ENCODE results near the gene KDM2A.

Gene KDM2A

GRCh38 chr11:67274768-67275605 lies 155.9 kb downstream of the KDM2A start:
- no peak for TF ChIP-seq CTCF (IDR thresholded peaks at IDR 0.05; ENCODE audit: extremely low read depth, insufficient read depth, missing control alignments)
- in situ Hi-C loops (cut with MboI; ENCODE audit: low pct_unique_long_range_greater_than_20kb, low sequenced_read_pairs, unreplicated experiment), result no loop called here
- DNase-seq (ENCODE audit: low spot score), result no peak

DNA sequence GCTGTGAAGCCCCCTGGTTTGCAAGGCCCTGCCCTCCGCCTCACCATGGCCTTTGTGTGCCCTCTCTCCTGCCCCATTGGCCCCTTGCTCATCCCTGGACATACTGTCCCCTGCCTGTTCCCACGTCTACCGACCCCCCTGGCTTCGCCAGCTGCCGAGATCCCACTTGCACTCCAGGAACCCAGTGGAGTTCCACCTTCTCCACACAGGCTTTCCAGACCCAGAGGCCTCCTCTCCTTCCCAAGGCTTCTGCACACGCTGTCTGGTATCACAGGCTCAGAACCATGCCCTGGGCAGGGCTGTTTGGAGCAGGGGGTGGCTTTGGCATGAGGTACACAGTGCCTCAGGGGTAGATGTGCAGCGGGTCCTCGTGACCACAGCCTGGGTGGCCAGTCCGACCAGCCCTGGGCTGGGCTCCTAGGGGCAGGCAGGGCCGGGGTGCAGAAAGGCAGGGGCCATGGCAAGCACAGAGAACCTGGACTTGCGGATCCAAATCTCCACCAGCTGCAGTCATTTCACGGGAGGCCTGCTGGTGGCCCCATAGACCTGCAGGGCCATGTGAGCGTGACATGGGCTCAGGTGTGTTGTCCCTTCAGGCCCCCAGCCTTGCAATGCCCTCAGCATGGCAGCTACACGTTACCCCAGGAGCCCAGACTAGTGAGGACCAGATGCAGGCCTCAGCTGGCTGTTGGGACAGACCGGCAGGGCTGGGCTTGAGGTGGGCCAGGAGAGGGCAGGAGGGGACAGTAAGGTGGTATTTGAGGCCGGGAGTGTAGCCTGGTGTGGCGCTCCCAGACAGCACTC lies 156.7 kb downstream of the KDM2A start:
- no peak for DNase-seq (ENCODE audit: low spot score)
- TF ChIP-seq CTCF (IDR thresholded peaks at IDR 0.05; ENCODE audit: extremely low read depth, insufficient read depth, missing control alignments), result peak; percentile 17
- in situ Hi-C loops (cut with MboI; ENCODE audit: low pct_unique_long_range_greater_than_20kb, low sequenced_read_pairs, unreplicated experiment), result no loop called here

DNA sequence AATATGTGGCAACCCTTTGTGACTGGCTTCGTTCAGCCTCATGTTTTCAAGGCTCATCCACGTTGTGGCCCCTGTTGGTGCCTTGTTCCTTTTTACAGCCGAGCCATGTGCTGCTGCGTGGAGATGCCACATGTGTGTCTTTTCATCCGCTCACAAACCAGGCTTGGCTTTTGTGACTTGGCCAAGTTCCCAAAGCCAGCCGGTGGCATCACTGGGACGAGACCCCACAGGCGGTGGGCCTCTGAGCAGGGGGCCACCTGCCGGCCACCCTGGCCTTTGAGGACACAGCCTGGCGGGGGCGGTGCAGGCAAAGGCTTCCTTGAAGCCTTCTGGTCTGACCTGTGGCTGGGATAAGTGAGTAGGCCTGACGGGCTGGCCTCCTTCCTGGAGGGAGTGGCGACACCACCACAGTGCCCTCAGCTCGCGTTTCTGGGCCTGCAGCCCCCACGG lies 157.7 kb downstream of the KDM2A start:
- in situ Hi-C loops (cut with MboI; ENCODE audit: low pct_unique_long_range_greater_than_20kb, low sequenced_read_pairs, unreplicated experiment), result no loop called here
- no peak for DNase-seq (ENCODE audit: low spot score)
- TF ChIP-seq CTCF (IDR thresholded peaks at IDR 0.05; ENCODE audit: extremely low read depth, insufficient read depth, missing control alignments), result peak; percentile 67

- in situ Hi-C loops (cut with MboI; ENCODE audit: low pct_unique_long_range_greater_than_20kb, low sequenced_read_pairs, unreplicated experiment), result no loop called here
- DNase-seq (ENCODE audit: low spot score), result peak; percentile 93
- TF ChIP-seq CTCF (IDR thresholded peaks at IDR 0.05; ENCODE audit: extremely low read depth, insufficient read depth, missing control alignments), result no peak
These were observed 158.3 kb downstream of the KDM2A start for GRCh38 chr11:67277231-67277961.

GRCh38 chr11:67278135-67278938 lies 159.3 kb downstream of the KDM2A start:
- in situ Hi-C loops (cut with MboI; ENCODE audit: low pct_unique_long_range_greater_than_20kb, low sequenced_read_pairs, unreplicated experiment), result no loop called here
- TF ChIP-seq CTCF (IDR thresholded peaks at IDR 0.05; ENCODE audit: extremely low read depth, insufficient read depth, missing control alignments), result no peak
- DNase-seq (ENCODE audit: low spot score), result no peak
